ENCODE results near the gene APIP. TPM values are rescaled to one million over a fixed set of nuclear protein-coding genes. Genes with fewer than 3 reads are reported as not detected.

Gene APIP
- total and polyA plus RNA-seq, 10 of the 15 experiments (the other 5 are each of a cell fraction or from before 2014, with no cell fraction given) = 26.8 to 87.1 (median 52.8) TPM

DNA sequence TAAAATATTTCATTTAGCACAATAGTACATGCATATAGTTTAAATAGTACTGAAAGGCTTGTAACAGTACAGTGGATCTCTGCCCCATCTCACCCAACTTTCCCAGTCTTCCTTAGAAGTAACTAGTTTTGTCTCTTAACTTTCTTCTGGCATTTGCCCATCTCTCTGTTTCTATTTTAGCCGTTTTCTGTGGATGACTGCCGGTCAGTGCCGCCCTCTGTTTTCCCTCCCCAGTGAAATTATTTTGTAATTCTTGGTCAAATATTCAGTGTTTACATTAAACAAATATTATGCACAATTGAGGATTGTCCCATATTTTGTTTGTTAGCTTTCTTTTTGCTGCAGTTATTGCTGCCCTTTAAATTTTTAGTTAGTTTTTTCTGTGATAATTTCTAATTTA, 8.5 kb upstream of the APIP start (continued):
- TF ChIP-seq BACH1 (IDR thresholded peaks at IDR 0.05; ENCODE audit: borderline replicate concordance) (no peak), EGR1 (IDR thresholded peaks at IDR 0.05; ENCODE audit: borderline replicate concordance in 1 of 2, low read depth in 2 of 2, low read length in 2 of 2) (no peak)

GRCh38 chr11:34921156-34921555, 5.0 kb upstream of the APIP start:
- no peaks in the 10 kb centered on the region for H3K4me1 ChIP-seq (ENCODE audit: control insufficient read depth, insufficient read depth, low read length)
- no peak for FAIRE-seq
- ATAC-seq = no peak
- H3K27ac ChIP-seq (ENCODE audit: control insufficient read depth, insufficient read depth) = no peak overlapping the region
- intact Hi-C loops (cut with micrococcal nuclease; ENCODE audit: unreplicated experiment) = no loop called here
- H3K4me2 ChIP-seq (ENCODE audit: control insufficient read depth, insufficient read depth) = no peak overlapping the region
- no peak overlapping the region for H2AFZ ChIP-seq (ENCODE audit: control insufficient read depth, low read depth, low read length)
- no TSS peak for BruUV-seq (replicated peaks)
- H3K4me3 ChIP-seq = no peak overlapping the region
- no peak for TF ChIP-seq PAX5 (IDR thresholded peaks at IDR 0.05; ENCODE audit: borderline replicate concordance, low read depth, low read length)
- TF ChIP-seq YBX1 (IDR thresholded peaks at IDR 0.05) = no peak
- TF ChIP-seq, protein P1, sequence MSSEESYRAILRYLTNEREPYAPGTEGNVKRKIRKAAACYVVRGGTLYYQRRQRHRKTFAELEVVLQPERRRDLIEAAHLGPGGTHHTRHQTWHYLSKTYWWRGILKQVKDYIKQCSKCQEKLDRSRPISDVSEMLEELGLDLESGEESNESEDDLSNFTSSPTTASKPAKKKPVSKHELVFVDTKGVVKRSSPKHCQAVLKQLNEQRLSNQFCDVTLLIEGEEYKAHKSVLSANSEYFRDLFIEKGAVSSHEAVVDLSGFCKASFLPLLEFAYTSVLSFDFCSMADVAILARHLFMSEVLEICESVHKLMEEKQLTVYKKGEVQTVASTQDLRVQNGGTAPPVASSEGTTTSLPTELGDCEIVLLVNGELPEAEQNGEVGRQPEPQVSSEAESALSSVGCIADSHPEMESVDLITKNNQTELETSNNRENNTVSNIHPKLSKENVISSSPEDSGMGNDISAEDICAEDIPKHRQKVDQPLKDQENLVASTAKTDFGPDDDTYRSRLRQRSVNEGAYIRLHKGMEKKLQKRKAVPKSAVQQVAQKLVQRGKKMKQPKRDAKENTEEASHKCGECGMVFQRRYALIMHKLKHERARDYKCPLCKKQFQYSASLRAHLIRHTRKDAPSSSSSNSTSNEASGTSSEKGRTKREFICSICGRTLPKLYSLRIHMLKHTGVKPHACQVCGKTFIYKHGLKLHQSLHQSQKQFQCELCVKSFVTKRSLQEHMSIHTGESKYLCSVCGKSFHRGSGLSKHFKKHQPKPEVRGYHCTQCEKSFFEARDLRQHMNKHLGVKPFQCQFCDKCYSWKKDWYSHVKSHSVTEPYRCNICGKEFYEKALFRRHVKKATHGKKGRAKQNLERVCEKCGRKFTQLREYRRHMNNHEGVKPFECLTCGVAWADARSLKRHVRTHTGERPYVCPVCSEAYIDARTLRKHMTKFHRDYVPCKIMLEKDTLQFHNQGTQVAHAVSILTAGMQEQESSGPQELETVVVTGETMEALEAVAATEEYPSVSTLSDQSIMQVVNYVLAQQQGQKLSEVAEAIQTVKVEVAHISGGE (CRISPR knock-in tag; IDR thresholded peaks at IDR 0.05) = no peak
- no peak for TF ChIP-seq SMARCA5 (IDR thresholded peaks at IDR 0.05)
- no peak for DNase-seq (ENCODE audit: low read depth, low spot score)
- POLR2A ChIA-PET = no interaction called here
- RAD21 ChIA-PET (ENCODE audit: unreplicated experiment) = interaction anchor here (1.0 kb wide), 2 partner anchors 12 to 384 kb away, joined by 3 read pairs; no protein-coding TSS in a partner anchor
- H3K27me3 ChIP-seq (replicated peaks in 1 of 2; ENCODE audit: control insufficient read depth in 2 of 2, insufficient read depth in 2 of 2, low read length in 1 of 2) = no peaks in the 10 kb centered on the region
- 95% methylated on average over 4 of the region's 4 CpGs for WGBS (ENCODE audit: insufficient coverage, insufficient replicate concordance, low lambda C conversion rate, missing lambda C conversion rate)
- H3K9me3 ChIP-seq (replicated peaks; ENCODE audit: control insufficient read depth, insufficient read depth, low read length) = no peaks in the 10 kb centered on the region
- in situ Hi-C loops (cut with MboI) = loop anchor here (5.0 kb wide), 2 partner anchors 316 to 471 kb away; no protein-coding TSS in a partner anchor
- peaks cover 23% of the 10 kb centered on the region for H3K79me2 ChIP-seq (ENCODE audit: control insufficient read depth, insufficient read depth, low read length)
- SMC1A ChIA-PET (ENCODE audit: uncharacterized antibody, unreplicated experiment) = interaction anchor here (1.4 to 3.4 kb wide), 2 partner anchors 460 to 471 kb away, joined by 3 to 26 read pairs; no protein-coding TSS in a partner anchor
- CTCF ChIA-PET = interaction anchor here (3.1 kb wide), 1 partner anchor 471 kb away, joined by 13 read pairs; no protein-coding TSS in a partner anchor
- H3K9ac ChIP-seq (ENCODE audit: control insufficient read depth, insufficient read depth, low read length) = no peak overlapping the region
- no peaks in the 10 kb centered on the region for H4K20me1 ChIP-seq (ENCODE audit: control insufficient read depth, insufficient read depth)
- H3K36me3 ChIP-seq (ENCODE audit: control insufficient read depth in 2 of 2, insufficient read depth in 2 of 2, low read length in 1 of 2) = no peaks in the 10 kb centered on the region
